Left lobe of liver (tissue), 2 donors: ENCODE results near the gene EEF1AKMT2. TPM values are rescaled to one million over a fixed set of nuclear protein-coding genes. Genes with fewer than 3 reads are reported as not detected.
"Not testable (repeated sequence)": the region's sequence is repeated elsewhere in the genome, so short reads cannot be mapped to it uniquely, and the experiment has no call there.

ENCODE experiments used
- ATAC-seq: fragments of 200-7000 bp; cut with Tn5 transposase; one replicate; pipeline ENCODE4 v1.9.1; 2020; ENCODE audit warnings: mild to moderate bottlenecking, moderate library complexity
- DNase-seq: peaks from one replicate; pipeline ENCODE4 v3.0.0-alpha.2; 2020; ENCODE audit warnings: low spot score
- total RNA-seq: library from RNA; stranded (reverse); gene quantifications from one replicate; pipeline ENCODE4 v1.2.1, GENCODE V29; 2021
- donor health status: DM: no; HTN: no; CAD: no; lungs with moderate emphysema.
- donor health status: DM: no; HTN: yes; CAD: no.

Gene EEF1AKMT2
- total RNA-seq, 1 donor from 2014 or later: 6.8 TPM

DNA sequence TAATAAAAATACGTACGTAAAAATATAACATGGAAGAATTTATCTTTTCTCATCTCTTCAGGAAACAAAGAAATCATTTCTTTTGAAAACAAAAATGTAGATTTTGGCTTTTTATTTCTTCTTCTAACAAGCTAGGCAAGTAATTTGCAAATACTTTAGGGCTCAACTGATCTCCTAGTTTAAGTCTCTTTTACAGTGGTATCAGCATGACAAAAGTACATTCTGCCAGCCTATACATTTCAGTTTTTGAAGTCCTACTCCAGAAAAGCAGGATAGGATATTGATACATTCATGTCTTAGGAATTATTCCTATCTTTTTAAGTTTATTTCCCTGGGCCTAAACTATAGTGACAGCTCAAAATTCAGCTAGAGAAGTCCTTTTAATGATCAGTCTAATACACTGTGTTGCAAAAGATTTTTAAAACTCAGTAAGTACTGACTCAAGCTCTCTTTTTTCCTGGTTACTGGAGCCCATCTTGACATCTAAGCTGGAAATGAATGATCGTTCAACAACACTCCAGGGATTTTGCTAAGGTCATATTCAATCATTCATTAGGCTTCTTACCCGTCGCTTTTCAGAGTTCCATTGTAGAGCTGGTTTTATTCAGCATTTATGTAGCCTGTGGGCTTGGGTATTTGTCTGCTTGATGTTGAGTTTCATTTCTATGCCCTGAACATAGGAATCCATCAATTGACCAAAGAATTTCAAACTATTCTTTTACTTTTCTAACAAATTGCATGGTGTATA is 35.4 kb downstream of the EEF1AKMT2 start:
- DNase-seq (no peak), ATAC-seq (no peak)

DNA sequence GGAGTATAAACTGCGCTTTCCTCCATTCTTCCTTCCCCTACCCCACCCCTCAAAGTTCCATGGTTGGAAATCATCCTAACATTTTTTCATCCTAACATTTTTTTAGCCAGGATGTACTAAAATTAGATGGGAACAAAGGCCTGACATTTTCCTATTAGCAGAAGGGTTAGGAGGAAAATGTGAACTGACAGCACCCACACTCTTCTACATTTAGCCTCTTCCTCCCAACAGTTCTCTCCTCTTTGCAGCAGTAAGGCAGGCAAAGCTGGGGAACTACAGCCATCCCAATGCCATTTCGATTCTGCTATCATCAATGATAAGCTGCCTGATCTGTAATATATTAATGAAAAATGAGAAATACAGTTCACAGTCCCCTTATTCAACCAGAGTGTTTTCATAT is 36.1 kb downstream of the EEF1AKMT2 start:
- ATAC-seq (no peak), DNase-seq (no peak)

DNA sequence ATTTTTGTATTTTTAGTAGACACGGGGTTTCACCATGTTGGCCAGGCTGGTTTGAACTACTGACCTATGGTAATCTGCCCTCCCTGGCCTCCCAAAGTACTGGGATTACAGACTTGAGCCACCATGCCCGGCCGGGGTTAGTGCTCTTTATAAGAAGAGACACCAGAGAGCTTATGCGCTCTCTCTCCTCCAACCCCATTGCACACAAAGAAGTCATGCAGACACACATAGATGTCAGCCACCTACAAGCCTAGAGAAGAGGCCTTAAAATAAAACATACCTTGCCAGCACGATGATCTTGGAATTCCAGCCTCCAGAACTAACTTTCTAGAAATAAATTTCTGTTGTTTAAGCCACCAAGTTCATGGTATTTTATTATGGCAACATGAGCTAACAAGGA is 37.5 kb downstream of the EEF1AKMT2 start:
- DNase-seq: no peak
- no peak for ATAC-seq

DNA sequence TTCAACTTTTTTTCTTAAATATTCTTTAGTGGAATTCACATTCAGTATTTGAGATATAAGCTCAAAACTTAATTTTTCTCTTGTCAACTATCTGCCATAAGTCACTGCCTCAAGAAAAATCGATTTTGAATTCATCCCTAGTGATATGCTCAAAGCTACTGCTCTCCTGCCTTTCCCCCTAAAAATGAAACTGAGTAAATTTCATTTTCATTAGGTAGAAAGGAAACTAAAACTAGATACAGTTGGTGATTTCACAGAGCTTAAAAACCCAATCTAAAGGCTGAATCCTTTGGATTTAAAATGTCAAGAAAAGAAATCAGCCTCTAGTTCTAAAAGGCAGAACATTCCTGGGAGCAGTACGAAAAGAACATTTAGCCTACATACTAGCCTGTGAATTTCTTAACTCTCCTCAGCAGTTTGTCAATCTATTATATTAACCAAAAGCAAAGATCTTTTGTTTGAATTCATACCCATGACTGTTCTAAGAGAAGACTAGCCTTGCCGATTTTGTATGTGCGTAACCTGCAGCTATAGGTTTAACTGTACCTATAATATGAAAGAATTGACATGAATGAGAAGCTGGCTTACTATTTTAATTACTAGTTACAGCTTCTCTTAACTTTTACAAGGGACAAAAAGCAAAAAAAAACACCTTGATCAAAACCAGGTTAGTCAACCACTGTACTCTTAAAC is 42.6 kb downstream of the EEF1AKMT2 start:
- DNase-seq (no peak), ATAC-seq (no peak)

DNA sequence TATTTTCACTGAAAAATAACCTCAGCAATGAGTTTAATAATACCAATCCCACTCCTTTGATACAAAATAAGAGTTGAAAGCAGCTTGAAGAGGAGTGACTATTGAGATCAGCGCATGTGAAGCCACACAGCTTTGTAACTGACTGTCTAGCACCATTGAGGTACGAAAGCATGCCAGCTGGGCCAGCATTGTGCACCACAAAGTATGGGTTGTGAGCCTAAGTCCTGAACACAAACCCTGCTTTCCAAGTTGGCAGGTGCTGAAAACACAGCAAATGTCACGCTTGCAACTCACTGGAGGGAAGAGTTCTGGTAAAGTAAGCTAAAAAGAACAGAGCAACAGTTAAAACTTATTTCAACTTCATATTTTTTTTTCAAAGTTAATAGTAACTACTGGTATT is 43.5 kb downstream of the EEF1AKMT2 start:
- ATAC-seq (no peak), DNase-seq (no peak)

DNA sequence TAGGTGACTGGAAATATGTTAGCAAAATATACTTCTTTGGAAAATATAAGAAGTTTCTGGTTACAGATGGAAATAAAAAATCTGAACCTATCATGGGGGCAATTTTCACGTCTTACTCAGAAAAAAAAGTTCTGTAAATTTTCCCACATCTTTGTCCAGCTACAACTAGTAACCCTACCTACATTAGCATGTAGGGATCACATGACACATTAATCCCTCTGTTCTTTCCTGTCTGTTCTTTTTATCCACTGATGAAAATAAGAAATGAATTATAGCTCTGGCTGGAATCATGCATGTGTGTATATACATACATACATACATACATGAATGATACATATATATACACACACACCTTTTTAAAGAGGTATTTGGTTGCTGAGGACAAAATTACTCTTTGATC is 43.9 kb downstream of the EEF1AKMT2 start:
- DNase-seq (no peak), ATAC-seq (no peak)

DNA sequence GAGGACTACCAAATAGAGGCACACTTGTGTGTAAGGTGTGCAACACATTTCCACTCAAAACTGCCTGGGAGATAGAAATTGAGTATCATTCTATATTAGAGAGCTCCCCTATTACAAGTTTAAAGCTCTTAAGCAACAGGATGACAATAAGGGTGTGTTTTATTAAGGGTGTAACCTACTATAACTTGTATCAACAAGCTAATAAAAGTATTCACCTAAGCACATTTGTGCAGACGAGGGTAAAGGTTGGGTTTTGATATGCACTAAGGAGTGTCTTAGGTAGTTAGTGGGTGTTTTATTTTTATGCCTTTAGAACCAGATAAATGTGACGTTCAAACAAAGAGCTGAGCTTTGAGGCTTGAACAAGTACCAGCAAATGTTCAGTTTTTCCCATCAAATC is 44.7 kb downstream of the EEF1AKMT2 start:
- no peak for ATAC-seq
- DNase-seq: no peak

DNA sequence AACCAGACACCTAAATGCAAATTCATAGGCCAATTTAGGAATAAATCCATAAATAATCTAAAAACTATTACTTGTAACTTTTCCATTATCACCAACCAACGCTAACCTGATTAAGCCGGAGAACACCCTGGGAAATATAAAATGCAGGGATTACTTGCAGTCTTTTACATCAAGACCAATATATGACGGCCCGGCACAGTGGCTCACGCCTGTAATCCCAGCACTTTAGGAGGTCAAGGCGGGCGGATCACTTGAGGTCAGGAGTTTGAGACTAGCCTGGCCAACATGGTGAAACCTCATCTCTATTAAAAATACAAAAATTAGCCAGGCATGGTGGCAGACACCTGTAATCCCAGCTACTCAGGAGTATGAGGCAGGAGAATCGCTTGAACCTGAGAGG is 45.2 kb downstream of the EEF1AKMT2 start:
- ATAC-seq, DNase-seq: not testable (repeated sequence)

DNA sequence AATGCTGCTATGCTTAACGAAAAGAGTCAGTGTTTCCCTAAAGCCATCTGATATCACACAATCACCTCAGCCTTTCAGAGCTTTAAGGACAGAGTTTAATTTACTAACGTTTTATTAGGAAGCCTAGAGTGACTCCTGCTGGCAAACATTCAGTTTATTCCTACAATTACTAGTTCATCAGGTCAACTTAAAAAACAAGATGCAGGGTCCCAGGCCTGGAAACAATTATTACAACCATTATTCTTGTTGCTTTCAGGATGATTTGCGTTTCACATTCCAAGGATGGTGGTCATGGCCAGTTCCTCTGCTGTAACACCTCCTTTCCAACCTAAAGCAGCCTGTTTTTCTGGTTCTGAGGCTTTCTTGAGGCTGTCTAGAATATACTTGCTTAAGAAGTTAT is 46.0 kb downstream of the EEF1AKMT2 start:
- ATAC-seq: no peak

DNA sequence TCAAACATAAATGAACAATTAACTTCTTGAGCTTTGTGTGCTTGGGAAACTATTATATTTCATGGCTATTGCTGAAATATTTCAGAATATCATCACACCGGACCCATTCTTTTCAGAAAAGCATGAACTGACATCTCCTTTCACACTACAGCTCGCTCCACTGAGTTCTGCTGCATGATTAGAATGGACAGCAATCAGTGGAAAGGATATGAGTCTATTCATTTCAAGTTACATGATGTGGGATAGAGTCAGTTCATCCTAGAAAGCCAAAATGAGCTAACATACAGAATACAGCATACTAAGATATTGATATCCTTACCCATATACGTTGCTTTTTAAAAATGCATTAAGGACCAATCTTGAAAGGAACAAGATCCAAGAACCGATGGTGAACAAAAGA is 46.4 kb downstream of the EEF1AKMT2 start:
- no peak for DNase-seq
- no peak for ATAC-seq

More for the DNA sequence above, 46.0 kb downstream of the EEF1AKMT2 start:
- DNase-seq: no peak

DNA sequence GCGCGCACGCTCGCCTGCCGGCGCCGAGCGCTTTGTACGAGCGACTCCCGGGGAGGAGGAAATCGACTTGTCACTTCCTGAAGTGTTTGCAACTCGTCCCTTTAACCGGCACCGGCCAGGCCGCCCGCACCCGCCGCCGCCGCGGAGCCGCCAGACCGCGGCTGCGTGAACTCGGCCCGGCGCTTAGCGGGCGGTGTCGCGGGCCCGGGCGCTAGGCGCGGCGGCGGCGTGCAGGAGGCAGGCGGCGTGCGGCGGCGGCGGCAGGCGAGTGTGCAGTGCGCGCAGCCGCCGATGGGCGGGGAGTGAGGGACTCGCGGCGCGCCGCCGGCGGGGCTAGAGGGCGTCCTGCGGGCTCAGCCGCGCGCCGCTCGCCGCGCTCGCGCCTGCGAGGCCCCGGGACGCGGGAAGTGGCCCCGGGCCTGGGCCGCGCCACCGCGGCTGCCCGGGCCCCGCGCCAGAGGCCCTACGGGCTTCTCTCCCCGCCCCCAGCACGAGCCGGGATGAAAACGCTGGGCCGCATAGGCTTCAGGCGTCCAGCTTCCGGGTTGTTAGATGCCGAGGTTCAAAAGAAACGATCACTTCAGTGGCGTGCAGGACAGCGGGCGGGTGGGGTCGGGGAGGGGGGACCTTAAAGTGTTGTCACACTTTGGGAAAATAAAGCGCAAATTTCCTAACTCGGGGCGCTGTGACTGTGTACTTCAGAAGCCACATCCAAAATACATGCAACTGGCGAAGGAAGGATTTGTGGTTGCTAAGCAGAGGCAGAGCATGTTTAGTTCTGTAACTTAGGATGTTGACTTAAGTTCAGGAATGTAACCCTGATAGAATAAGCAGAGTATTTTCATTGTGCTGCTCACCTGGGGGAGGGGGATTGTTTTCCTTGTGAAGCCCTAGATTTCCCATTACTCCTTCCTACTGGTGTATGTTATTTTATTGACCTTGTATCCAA is 47.3 kb downstream of the EEF1AKMT2 start, which contains the start of gene FAM53B:
FAM53B (minus strand) TSS at position 277 of the 949 bp plus-strand sequence. CDS start 37,665 bp downstream, outside the sequence.
- ATAC-seq: peak; percentile 84
- peak; percentile 91 for DNase-seq

DNA sequence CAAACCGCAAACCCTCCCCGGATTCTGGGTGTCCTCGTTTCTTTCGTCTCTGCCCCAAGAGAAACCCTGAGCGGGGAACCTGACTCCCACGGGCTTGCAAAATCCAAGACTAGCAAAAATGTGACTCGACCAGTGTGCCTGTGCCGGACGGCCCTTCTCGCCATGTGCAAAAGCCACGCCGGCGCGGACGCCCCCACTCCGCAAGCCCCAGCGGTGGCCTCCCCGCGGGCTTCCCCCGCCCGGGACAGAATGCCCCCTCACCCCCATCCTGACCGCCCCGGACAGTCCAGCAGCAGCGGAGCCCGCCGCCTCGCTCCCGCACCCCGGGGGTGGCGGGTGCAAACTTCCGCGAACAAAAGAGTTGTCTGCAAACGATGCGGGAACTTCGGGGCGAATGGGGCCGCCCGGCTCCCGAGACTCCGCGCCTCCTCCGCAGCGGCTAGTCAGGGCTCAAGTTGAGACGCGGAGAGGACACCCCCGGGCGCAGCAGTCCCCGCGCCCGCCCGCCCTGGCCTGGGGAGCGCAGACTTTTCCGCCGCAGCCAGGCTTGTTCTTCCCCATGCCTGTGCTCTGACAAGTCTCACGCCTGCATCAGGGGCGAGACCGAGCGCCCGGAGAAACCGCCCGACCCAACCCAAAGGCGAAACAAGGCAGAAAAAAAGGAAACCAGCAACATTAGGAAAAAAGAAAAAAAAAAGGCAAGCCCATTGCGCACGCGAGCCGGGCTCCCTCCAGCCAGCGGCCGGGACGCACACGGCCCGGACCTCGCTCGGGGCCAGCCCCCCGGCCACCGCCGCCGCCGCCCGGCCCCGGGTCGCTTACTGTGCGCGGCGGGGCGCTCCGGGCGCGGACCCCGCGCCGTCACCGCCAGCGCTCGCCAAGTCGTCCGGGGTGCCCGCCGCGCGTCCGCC is 48.2 kb downstream of the EEF1AKMT2 start:
- ATAC-seq (peak; percentile 15), DNase-seq (no peak)

DNA sequence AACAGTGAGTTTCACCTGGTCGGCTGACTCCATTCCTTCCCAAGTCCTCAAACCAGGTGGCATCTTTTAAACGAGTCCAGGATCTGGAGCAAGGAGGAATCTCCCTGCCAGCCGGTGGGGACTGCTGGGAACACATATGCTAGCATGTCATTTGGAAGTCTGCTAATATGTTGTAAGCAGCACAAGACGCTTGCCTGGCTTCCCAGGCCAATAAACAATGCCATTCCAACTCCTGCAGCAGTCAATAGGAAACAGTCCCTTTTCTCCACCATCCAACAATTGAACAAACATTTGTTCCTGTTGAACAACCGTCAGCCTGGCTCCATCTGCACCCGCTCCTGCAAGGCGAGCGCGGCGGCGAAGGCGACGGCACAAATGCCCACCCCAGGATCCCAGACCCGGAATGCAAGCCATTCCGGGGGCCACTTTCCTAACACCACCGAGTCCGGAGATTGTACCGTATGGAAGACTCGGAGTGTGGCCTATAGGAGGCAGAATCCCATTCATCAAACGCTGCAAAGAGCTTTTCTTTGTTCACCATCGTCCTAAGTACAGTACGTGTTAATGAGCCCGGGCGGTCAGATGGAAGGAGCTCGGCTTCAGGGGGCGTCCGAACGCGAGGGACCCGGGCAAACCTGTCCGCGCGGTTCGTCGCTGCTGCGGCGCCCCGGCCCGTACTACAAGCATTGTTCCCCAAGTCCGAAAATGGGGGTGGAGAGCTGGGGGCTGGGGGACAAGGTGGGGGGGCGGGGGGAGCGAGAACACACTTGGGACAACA is 49.1 kb downstream of the EEF1AKMT2 start:
- ATAC-seq (no peak), DNase-seq (no peak)

DNA sequence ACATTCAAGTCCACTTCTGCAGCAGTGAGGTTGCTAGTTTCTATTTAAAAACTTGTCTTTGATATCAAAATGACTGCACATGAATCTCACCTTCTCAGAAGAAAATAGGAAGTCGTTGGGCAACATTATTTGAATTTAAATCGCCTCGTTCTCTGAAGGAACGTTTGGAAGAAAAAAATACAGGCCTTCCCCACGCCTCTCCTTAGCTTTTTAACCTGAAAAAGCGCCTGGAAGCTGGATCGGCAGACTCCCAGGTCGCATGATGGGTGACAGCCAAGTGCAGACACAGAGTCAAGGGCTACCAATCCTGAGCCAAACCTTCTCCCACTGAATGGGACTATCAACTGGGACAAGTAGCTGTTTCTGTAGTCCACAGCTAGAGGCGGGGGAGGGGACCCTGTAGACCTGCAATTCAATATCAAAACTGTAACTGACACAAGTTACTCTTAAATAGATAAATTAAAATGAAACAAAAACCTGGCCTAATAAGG is 49.7 kb downstream of the EEF1AKMT2 start:
- DNase-seq (no peak), ATAC-seq (no peak)

DNA sequence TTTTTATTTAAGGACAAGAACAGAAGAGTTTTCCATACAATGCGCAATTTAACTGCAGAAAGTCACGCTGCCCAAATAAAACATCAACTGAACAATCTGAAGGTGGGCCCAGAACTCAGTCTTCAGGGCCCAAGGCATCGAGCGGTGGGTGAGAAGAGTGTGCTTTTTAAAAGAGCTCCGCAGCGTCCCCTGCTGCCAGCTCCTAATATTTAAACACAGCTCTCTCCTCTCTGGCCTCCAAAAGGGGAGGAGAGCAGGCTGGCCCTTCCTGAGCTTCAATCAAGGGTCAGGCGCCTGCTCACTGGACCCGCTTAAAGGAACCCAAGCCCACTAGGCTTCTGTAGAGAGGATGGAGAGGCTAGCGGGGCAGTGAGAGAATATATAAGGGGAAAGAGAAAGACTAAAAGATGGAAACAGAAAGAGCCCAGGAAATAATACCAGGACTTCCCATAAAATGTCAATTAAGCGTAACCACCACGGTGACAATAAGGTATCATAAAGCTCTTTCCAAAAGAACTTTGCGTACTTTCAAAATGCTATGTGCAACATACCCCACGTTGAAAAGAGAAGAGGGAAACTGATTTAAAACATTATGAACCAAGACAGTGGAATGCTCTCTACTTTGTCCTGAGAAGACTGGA is 50.3 kb downstream of the EEF1AKMT2 start:
- ATAC-seq (peak; percentile 60), DNase-seq (peak; percentile 81)

DNA sequence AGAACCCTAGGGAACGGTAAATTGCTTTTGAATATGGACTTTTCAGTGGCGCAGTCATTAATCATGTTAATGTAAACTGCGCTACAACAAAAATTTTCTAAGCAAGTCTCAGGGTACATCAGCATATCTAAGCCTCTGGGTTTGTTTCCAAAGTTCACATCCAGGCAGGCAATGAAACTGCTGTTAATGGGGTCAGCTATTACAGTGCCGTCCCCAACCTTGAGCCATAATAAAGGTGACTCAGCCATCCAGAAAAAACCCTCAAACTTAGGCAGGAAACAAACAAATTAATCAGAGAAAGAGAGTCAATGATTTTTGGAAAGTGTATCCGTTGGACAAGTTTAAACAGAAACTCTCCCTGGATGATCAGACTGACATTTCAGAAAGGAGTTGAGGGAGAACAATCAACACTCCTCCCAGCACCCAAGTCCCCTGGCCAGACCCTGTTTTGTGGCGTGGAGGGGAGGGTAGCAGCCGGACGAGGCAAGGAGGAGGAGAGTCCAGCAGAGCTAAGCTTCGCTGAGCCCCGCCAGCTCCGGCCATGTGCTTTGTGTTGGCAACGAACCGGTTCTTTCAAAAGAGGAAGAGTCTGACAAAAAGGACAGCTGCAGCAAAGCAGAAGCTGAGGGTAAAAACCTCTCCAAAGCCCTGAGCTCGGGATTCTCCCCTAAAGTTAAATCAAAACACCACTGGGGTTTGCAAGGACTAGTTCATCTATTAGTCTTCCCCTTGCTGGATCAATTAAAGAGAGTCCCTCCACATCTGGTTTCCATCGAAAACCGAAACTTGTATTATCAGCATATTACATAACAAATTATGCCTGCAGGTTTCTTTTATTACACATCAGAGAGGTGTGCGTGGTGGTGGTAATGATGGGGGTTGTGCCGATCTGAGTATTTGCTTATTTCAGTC is 51.1 kb downstream of the EEF1AKMT2 start:
- ATAC-seq (peak; percentile 24), DNase-seq (peak; percentile 71)

DNA sequence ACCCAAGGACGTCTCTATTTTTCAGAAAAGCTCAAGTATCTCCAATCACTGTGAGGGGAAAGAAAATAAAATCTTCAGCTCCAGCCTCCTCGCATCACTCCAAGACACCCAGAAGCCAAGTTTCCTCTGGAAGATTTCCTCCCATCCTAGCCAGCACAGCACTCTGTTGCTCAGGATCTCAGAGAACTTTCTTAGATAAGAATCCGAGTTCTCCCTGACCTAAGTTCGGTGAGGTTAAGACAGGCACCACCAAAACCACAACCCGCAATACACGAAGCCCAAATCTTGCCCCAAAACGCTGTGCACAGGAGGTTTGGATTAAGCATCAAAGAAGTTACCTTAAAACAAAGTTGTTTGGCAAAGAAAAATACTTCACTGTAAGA is 51.7 kb downstream of the EEF1AKMT2 start:
- ATAC-seq (no peak), DNase-seq (no peak)
